Measurements from ENCODE around the gene WDR1. TPM values are rescaled to one million over a fixed set of nuclear protein-coding genes. Genes with fewer than 3 reads are reported as not detected.

WDR1 gene
- total and polyA plus RNA-seq, 10 of the 15 experiments (the other 5 are each of a cell fraction or from before 2014, with no cell fraction given) = 28.5 to 397 (median 290) TPM

GRCh38 chr4:10051517-10052135 is 65.0 kb downstream of the WDR1 start (continued):
- no peak for TF ChIP-seq CUX1 (IDR thresholded peaks at IDR 0.05; ENCODE audit: insufficient replicate concordance, low read depth, low read length)
- no peak for TF ChIP-seq FOXM1 (IDR thresholded peaks at IDR 0.05; ENCODE audit: low read depth, low read length)
- no peak for TF ChIP-seq PRDM15 (CRISPR knock-in tag; IDR thresholded peaks at IDR 0.05)
- no peak for TF ChIP-seq EED (IDR thresholded peaks at IDR 0.05; ENCODE audit: low read depth)
- no peak for TF ChIP-seq ATF2 (IDR thresholded peaks at IDR 0.05; ENCODE audit: low read length)

All from GM12878 (cell line).